H1 (cell line): ENCODE results near the gene PTPRC. TPM values are rescaled to one million over a fixed set of nuclear protein-coding genes. Genes with fewer than 3 reads are reported as not detected.

Experiments
- CHD7 ChIP-seq: fragments of 300-600 bp; sonication (generic); IDR thresholded peaks from 2 replicates; pipeline ENCODE4 v1.7.1; 2012; ENCODE audit warnings: low read length, moderate library complexity, mild to moderate bottlenecking, inconsistent platforms; ENCODE audit not compliant: insufficient replicate concordance
- CREB1 ChIP-seq: IDR thresholded peaks from 2 replicates; pipeline ENCODE4 v1.6.1; 2012; ENCODE audit warnings: inconsistent platforms
- E2F6 ChIP-seq: IDR thresholded peaks from 2 replicates; pipeline ENCODE4 v1.6.1; 2012; ENCODE audit warnings: inconsistent platforms
- HDAC2 ChIP-seq, 2 experiments: fragments of 300-600 bp in 1 of 2; sonication (generic) in 1 of 2; IDR thresholded peaks; 2 replicates each; pipeline ENCODE4 v1.6.1; 2011 to 2012; ENCODE audit warnings: low read depth in 2 of 2, low read length in 2 of 2, mild to moderate bottlenecking in 2 of 2, moderate library complexity in 2 of 2, borderline replicate concordance in 1 of 2, inconsistent platforms in 1 of 2
- KDM4A ChIP-seq: IDR thresholded peaks from one replicate; pipeline ENCODE4 v1.7.1; 2012; ENCODE audit warnings: low read depth, mild to moderate bottlenecking, moderate library complexity, low read length, inconsistent platforms; ENCODE audit not compliant: severe bottlenecking
- MAFK ChIP-seq: IDR thresholded peaks from 2 replicates; pipeline ENCODE4 v1.6.1; 2012; ENCODE audit warnings: low read depth, mild to moderate bottlenecking, improper control_type of control experiment, low read length
- POU5F1 ChIP-seq: IDR thresholded peaks from 2 replicates; pipeline ENCODE4 v1.6.1; 2011; ENCODE audit warnings: low read depth, mild to moderate bottlenecking, low read length, moderate library complexity
- RXRA ChIP-seq: IDR thresholded peaks from 2 replicates; pipeline ENCODE4 v1.6.1; 2011; ENCODE audit warnings: low read depth, mild to moderate bottlenecking, low read length, moderate library complexity; ENCODE audit not compliant: insufficient read depth
- SAP30 ChIP-seq: fragments of 300-600 bp; sonication (generic); IDR thresholded peaks from 2 replicates; pipeline ENCODE4 v1.7.1; 2012; ENCODE audit warnings: low read length, moderate library complexity, mild to moderate bottlenecking, inconsistent platforms; ENCODE audit not compliant: insufficient read depth, insufficient replicate concordance
- TAF7 ChIP-seq: optimal IDR thresholded peaks from 2 replicates; pipeline ENCODE3; 2011; ENCODE audit warnings: low read depth, mild to moderate bottlenecking, inconsistent platforms, low read length, moderate library complexity, borderline replicate concordance
- TBP ChIP-seq: IDR thresholded peaks from 2 replicates; pipeline ENCODE4 v1.6.1; 2011; ENCODE audit warnings: low read depth, low read length, improper control_type of control experiment
- polyA plus RNA-seq, 7 experiments: library from polyadenylated mRNA; depleted of rRNA in 3 of 7; stranded (reverse) in 5 of 7; unstranded in 2 of 7; fragments of >200 nt in 5 of 7; fragments of 200-250 nt in 2 of 7; gene quantifications; 1 replicate in 5 of 7; 2 replicates in 1 of 7; 4 replicates in 1 of 7; pipeline versions ENCODE4 v1.2.1 to v1.2.3, GENCODE V29; 2011 to 2013; ENCODE audit warnings: missing spikeins in 2 of 7, mixed read lengths in 2 of 7
- total RNA-seq: library from RNA; stranded (reverse); fragmentation: NEBNext Ultra II Directional; extraction: Animal tissue kit (Norgen Biotek cat#: 25700); gene quantifications from 2 replicates; pipeline ENCODE4 v1.2.1, GENCODE V29; 2021

PTPRC gene
- total and polyA plus RNA-seq, 2 of the 8 experiments (the other 6 are each of a cell fraction or from before 2014, with no cell fraction given): 0.05 TPM; not detected in 1

- TF ChIP-seq CHD7 (no peak), HDAC2 (IDR thresholded peaks at IDR 0.05; ENCODE audit: borderline replicate concordance in 1 of 2, low read depth in 2 of 2, low read length in 2 of 2) (no peak), RXRA (no peak), KDM4A (no peak), TAF7 (no peak), TBP (no peak), E2F6 (no peak), POU5F1 (no peak), SAP30 (no peak), MAFK (no peak), CREB1 (no peak)
These were observed 29.0 kb downstream of the PTPRC start (continued) for GRCh38 chr1:198667807-198668206.
